ENCODE measurements around the gene AKT2.

The AKT2 gene

DNA sequence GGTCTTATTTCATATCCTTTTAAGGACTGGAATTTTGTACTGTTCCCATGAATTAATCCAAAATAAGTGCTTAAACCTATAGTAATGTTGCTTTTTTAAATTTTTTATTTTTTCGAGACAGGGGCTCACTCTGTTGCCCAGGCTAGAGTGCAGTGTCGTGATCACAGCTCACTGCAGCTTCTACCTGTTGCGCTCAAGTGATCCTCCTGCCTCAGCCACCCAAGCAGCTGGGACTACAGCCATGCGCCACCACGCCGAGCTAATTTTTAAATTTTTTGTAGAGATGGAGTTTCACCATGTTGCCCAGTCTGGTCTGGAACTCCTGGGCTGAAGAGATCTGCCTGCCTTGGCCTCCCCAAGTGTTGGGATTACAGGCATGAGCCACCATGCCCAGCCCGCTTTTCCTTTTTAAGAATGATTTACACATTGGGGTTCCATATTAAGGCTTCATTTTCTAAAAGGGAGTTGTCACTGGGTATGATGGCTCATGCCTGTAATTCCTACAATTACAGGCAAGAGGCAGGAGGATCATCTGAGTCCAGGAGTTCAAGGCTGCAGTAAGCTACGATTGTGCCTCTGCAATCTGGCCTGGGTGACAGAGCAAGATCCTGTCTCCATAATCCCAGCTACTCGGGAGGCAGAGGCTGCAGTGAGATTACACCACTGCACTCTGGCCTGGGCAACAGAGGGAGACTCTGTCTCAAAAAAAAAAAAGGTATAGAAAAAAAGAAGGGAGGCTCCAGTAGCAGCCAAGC lies 28.3 kb upstream of the AKT2 start:
- TF ChIP-seq, protein P1, sequence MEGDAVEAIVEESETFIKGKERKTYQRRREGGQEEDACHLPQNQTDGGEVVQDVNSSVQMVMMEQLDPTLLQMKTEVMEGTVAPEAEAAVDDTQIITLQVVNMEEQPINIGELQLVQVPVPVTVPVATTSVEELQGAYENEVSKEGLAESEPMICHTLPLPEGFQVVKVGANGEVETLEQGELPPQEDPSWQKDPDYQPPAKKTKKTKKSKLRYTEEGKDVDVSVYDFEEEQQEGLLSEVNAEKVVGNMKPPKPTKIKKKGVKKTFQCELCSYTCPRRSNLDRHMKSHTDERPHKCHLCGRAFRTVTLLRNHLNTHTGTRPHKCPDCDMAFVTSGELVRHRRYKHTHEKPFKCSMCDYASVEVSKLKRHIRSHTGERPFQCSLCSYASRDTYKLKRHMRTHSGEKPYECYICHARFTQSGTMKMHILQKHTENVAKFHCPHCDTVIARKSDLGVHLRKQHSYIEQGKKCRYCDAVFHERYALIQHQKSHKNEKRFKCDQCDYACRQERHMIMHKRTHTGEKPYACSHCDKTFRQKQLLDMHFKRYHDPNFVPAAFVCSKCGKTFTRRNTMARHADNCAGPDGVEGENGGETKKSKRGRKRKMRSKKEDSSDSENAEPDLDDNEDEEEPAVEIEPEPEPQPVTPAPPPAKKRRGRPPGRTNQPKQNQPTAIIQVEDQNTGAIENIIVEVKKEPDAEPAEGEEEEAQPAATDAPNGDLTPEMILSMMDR (IDR thresholded peaks at IDR 0.05; ENCODE audit: low read depth, low read length, missing control alignments), result no peak
- no peak overlapping the region for H3K4me3 ChIP-seq (ENCODE audit: low read depth, low read length)
- no peak for DNase-seq (ENCODE audit: low read depth)

DNA sequence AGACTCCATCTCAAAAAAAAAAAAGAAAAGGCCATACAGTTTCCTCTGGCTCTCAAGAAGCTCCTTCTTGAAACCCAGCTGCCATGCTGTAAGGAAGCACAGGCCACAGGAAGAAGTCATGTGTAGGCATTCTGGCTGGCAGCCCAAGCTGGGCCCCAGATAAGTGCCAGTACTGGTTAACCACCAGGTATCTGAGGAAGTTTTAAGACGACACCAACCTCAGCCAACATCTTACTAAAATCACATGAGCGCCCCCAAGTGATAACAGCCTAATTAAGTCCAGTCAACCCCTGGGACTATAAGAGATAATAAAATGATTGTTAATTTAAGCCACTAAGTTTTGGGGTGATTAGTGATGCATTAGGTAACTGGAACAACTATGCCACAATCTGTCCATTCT lies 27.4 kb upstream of the AKT2 start:
- TF ChIP-seq, protein P1 (IDR thresholded peaks at IDR 0.05; ENCODE audit: low read depth, low read length, missing control alignments), result no peak
- no peak for DNase-seq (ENCODE audit: low read depth)
- no peak overlapping the region for H3K4me3 ChIP-seq (ENCODE audit: low read depth, low read length)

DNA sequence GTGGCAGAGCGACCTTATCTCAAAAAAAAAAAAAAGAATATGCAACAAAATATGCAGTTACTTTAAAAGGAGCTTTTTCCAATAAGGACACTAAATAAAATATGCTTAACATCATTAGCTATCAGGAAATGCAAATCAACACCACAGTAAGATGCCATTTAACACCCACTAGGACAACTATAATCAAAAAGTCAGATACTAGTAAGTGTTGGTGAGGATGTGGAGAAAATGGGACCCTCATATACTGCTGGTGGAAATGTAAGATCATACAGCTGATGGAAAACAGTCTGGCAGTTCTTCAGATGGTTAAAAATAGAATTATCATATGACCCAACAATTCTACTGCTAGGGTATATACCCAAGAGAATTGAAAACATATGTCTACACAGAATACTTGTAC lies 24.5 kb upstream of the AKT2 start:
- TF ChIP-seq, protein P1 (IDR thresholded peaks at IDR 0.05; ENCODE audit: low read depth, low read length, missing control alignments), result no peak
- no peak for DNase-seq (ENCODE audit: low read depth)
- no peak overlapping the region for H3K4me3 ChIP-seq (ENCODE audit: low read depth, low read length)

DNA sequence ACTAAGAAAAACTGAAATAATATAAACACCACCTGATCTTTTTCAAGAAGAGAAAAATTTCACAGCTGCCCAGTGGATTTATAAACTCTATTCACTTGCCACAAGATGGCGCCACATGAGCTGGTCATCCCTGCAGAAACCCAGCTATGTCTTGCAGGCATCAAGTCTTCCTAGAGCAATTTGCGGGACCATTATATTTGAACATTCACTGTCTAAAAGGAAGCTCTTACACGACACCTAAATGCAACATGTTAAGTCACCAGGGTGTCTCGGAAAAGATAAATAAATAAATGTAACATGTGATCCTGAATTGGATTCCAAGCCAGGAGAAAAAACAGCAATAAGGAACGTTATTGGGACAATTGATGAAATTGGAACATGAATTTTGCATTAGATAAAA lies 20.3 kb upstream of the AKT2 start:
- peak; percentile 79 for DNase-seq (ENCODE audit: low read depth)
- no peak overlapping the region for H3K4me3 ChIP-seq (ENCODE audit: low read depth, low read length)
- TF ChIP-seq, protein P1 (IDR thresholded peaks at IDR 0.05; ENCODE audit: low read depth, low read length, missing control alignments), result peak; percentile 64

DNA sequence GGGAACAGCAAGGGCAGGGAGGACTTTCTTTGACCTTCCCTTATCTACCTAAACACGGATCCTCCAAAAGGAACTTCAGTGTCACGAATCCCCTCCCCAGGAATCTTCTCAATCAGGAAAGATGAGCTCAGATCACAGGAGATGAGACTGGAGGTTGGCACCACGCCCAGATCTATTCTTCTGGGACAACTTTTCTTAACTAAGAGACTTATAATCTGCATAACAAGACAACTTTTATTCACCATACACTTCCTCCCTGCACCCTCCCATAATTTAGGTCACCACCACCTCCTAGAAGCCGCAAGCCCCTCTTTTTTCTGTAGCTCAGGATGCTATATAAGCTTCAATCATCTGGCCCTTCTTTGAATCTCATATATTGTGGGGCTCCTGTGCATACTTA lies 19.2 kb upstream of the AKT2 start:
- TF ChIP-seq, protein P1 (IDR thresholded peaks at IDR 0.05; ENCODE audit: low read depth, low read length, missing control alignments), result peak; percentile 4
- H3K4me3 ChIP-seq (ENCODE audit: low read depth, low read length), result no peak overlapping the region
- no peak for DNase-seq (ENCODE audit: low read depth)

DNA sequence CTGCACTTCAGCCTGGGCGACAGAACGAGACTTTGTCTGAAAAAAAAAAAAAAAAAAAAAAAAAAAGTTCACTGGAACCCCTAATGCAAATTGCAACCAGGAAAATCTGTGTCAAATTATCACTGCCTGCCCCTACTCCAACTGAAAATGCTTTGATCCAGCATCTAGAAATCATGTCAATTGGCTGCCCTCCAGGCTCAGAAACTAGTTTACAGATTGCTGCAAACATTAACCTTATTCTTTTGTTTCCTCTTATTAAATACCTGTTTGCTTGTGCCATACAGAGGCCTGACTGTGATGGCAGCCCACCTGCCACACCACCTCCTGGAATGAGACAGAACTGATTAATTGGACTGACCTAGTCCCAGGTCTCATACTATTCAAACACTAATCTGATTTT lies 18.6 kb upstream of the AKT2 start:
- H3K4me3 ChIP-seq (ENCODE audit: low read depth, low read length), result no peak overlapping the region
- TF ChIP-seq, protein P1 (IDR thresholded peaks at IDR 0.05; ENCODE audit: low read depth, low read length, missing control alignments), result no peak
- no peak for DNase-seq (ENCODE audit: low read depth)
